ENCODE measurements around the gene PDHB. TPM values are rescaled to one million over a fixed set of nuclear protein-coding genes. Genes with fewer than 3 reads are reported as not detected.

The PDHB gene
- total and polyA plus RNA-seq, 10 of the 15 experiments (the other 5 are each of a cell fraction or from before 2014, with no cell fraction given), result 62.9 to 224 (median 93.2) TPM

GRCh38 chr3:58392181-58392580 lies 41.5 kb downstream of the PDHB start (continued):
- TF ChIP-seq USF1 (IDR thresholded peaks at IDR 0.05; ENCODE audit: borderline replicate concordance, extremely low read length, insufficient read depth, low read depth, low read length), result no peak
- no peak for TF ChIP-seq BCL3 (IDR thresholded peaks at IDR 0.05; ENCODE audit: borderline replicate concordance, insufficient read depth, low read depth, low read length, poor library complexity, severe bottlenecking)
- TF ChIP-seq ZBTB11 (CRISPR knock-in tag; IDR thresholded peaks at IDR 0.05), result no peak
- TF ChIP-seq CTCF (IDR thresholded peaks at IDR 0.05 in 2 of 3, conservative IDR thresholded peaks at IDR 0.05 in 1 of 3; ENCODE audit: control insufficient read depth in 2 of 3, extremely low read depth in 1 of 3, insufficient read depth in 1 of 3, low read depth in 3 of 3, low read length in 3 of 3), result no peak
- TF ChIP-seq NBN (IDR thresholded peaks at IDR 0.05), result no peak
- no peak for TF ChIP-seq POU2F2 (IDR thresholded peaks at IDR 0.05; ENCODE audit: borderline replicate concordance, low read depth, low read length)
- TF ChIP-seq CHD4 (IDR thresholded peaks at IDR 0.05), result no peak
- no peak for TF ChIP-seq RELA (IDR thresholded peaks at IDR 0.05; ENCODE audit: borderline replicate concordance, partially characterized antibody)
- no peak for TF ChIP-seq CEBPB (IDR thresholded peaks at IDR 0.05; ENCODE audit: borderline replicate concordance in 1 of 2, low read depth in 2 of 2, low read length in 2 of 2)

Data from GM12878 (cell line).